Loucy (cell line): ENCODE data around the gene SLC7A8.

Source experiments
- H2AFZ ChIP-seq: fragments of 200-600 bp; sonication (generic); 2 replicates; pipeline ENCODE4 v1.6.0; 2016; ENCODE audit warnings: antibody characterized with exemption, mild to moderate bottlenecking, low read length, moderate library complexity
- H3F3A ChIP-seq: fragments of 200-600 bp; 2 replicates; pipeline ENCODE4 v1.6.0; 2016; ENCODE audit warnings: antibody characterized with exemption, low read depth, mild to moderate bottlenecking
- H3K27me3 ChIP-seq: fragments of 200-600 bp; sonication (generic); 2 replicates; pipeline ENCODE4 v1.6.1; 2014; ENCODE audit warnings: low read length, mild to moderate bottlenecking; ENCODE audit not compliant: insufficient read depth, poor library complexity, severe bottlenecking
- H3K36me3 ChIP-seq: fragments of 200-600 bp; sonication (generic); 2 replicates; pipeline ENCODE4 v1.6.1; 2016; ENCODE audit warnings: low read length; ENCODE audit not compliant: insufficient read depth
- H3K4me1 ChIP-seq: fragments of 200-600 bp; sonication (generic); 2 replicates; pipeline ENCODE4 v1.5.1; 2014; ENCODE audit warnings: low read length, mild to moderate bottlenecking; ENCODE audit not compliant: insufficient read depth, poor library complexity, severe bottlenecking
- H3K4me2 ChIP-seq: fragments of 200-600 bp; sonication (generic); 2 replicates; pipeline ENCODE4 v1.6.0; 2014; ENCODE audit warnings: antibody characterized with exemption, low read length, low read depth, mild to moderate bottlenecking; ENCODE audit not compliant: poor library complexity, severe bottlenecking
- H3K4me3 ChIP-seq: fragments of 200-600 bp; sonication (generic); 2 replicates; pipeline ENCODE4 v1.5.1; 2014; ENCODE audit warnings: low read length, mild to moderate bottlenecking, mixed read lengths; ENCODE audit not compliant: poor library complexity, severe bottlenecking
- H3K79me2 ChIP-seq: fragments of 200-600 bp; sonication (generic); 2 replicates; pipeline ENCODE4 v1.6.1; 2014; ENCODE audit warnings: low read length; ENCODE audit not compliant: insufficient read depth
- H3K9ac ChIP-seq: fragments of 200-600 bp; sonication (generic); 2 replicates; pipeline ENCODE4 v1.6.0; 2014; ENCODE audit warnings: mild to moderate bottlenecking, low read depth, low read length, moderate library complexity; ENCODE audit not compliant: poor library complexity, severe bottlenecking
- H3K9me2 ChIP-seq: fragments of 200-600 bp; sonication (generic); replicated peaks from 2 replicates; pipeline ENCODE4 v1.6.1; 2016; ENCODE audit warnings: low read depth, low read length, mixed read lengths
- H3K9me3 ChIP-seq: fragments of 200-600 bp; sonication (generic); 2 replicates; pipeline ENCODE4 v1.6.1; 2014; ENCODE audit warnings: mild to moderate bottlenecking, antibody characterized with exemption, low read length, low read depth; ENCODE audit not compliant: insufficient read depth
- H4K20me1 ChIP-seq: fragments of 200-600 bp; sonication (generic); 2 replicates; pipeline ENCODE4 v1.6.0; 2014; ENCODE audit warnings: antibody characterized with exemption, low read length, mild to moderate bottlenecking; ENCODE audit not compliant: insufficient read depth, poor library complexity, severe bottlenecking
- EZH2phosphoT487 ChIP-seq: fragments of 200-600 bp; IDR thresholded peaks from 2 replicates; pipeline ENCODE4 v1.6.1; 2018; ENCODE audit warnings: antibody characterized with exemption, mild to moderate bottlenecking, moderate library complexity, borderline replicate concordance
- TF ChIP-seq, protein P1 (sequence below): fragments of 200-600 bp; sonication (generic); conservative IDR thresholded peaks from 2 replicates; pipeline ENCODE4 v1.5.1; 2014; ENCODE audit warnings: mild to moderate bottlenecking, antibody characterized with exemption, low read length

SLC7A8 gene

DNA sequence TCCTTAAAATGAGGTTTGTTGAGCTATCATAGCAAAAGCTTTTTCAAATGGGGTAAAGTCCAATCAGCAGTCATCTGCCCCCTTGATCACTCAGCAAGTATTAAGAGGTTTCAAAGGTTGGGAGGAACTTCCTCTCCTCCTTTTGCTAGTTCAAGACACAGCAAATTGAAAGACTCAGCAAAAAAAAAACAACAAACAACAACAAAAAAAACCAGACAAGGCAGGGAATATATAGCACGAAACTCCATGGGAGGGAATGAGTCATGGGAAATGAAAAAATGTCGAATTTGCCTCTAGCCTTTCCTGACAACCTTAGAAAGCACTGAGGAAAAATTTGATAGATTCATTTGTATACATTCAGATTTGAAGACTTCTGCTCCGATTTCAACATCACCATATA, 1.6 kb upstream of the SLC7A8 start:
- H4K20me1 ChIP-seq = no peaks in the 10 kb centered on the region
- no peak overlapping the region for H3K4me3 ChIP-seq

DNA sequence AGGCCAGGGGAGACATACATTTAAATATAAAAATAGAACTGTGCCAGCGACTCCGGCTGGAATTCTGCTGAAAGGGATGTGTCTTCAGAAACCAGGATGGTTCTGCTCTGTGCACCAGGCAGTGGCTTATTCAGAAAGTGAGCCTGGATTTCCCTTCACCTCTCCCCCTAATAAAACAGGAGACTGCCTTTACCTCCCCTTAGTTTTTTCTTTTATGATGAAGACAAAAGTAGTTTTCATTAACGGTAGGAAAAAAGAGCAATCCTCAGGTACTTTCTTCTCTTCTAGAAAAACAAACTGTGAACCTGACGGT, 346 bp downstream of the SLC7A8 start:
- Histone ChIP-seq H4K20me1 (no peaks in the 10 kb centered on the region), H3F3A (no peaks in the 10 kb centered on the region), H3K79me2 (no peaks in the 10 kb centered on the region), H3K4me1 (no peaks in the 10 kb centered on the region), H3K36me3 (no peaks in the 10 kb centered on the region), H3K9ac (no peak overlapping the region), H3K4me2 (no peak overlapping the region), H2AFZ (peak overlapping the region; percentile 22; the same call in 1 of the 2 replicates), H3K4me3 (no peak overlapping the region), H3K27me3 (no peaks in the 10 kb centered on the region), H3K9me2 (no peaks in the 10 kb centered on the region), H3K9me3 (no peaks in the 10 kb centered on the region)
- TF ChIP-seq EZH2phosphoT487 = no peak
- TF ChIP-seq, protein P1, sequence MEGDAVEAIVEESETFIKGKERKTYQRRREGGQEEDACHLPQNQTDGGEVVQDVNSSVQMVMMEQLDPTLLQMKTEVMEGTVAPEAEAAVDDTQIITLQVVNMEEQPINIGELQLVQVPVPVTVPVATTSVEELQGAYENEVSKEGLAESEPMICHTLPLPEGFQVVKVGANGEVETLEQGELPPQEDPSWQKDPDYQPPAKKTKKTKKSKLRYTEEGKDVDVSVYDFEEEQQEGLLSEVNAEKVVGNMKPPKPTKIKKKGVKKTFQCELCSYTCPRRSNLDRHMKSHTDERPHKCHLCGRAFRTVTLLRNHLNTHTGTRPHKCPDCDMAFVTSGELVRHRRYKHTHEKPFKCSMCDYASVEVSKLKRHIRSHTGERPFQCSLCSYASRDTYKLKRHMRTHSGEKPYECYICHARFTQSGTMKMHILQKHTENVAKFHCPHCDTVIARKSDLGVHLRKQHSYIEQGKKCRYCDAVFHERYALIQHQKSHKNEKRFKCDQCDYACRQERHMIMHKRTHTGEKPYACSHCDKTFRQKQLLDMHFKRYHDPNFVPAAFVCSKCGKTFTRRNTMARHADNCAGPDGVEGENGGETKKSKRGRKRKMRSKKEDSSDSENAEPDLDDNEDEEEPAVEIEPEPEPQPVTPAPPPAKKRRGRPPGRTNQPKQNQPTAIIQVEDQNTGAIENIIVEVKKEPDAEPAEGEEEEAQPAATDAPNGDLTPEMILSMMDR = no peak

More for the DNA sequence above, 1.6 kb upstream of the SLC7A8 start:
- TF ChIP-seq, protein P1 = no peak
- no peak for TF ChIP-seq EZH2phosphoT487
- Histone ChIP-seq H3K9me2 (no peaks in the 10 kb centered on the region), H3F3A (no peaks in the 10 kb centered on the region), H3K36me3 (no peaks in the 10 kb centered on the region), H3K27me3 (no peaks in the 10 kb centered on the region), H2AFZ (no peak overlapping the region), H3K4me2 (no peak overlapping the region), H3K79me2 (no peaks in the 10 kb centered on the region), H3K4me1 (no peaks in the 10 kb centered on the region), H3K9ac (no peak overlapping the region), H3K9me3 (no peaks in the 10 kb centered on the region)

DNA sequence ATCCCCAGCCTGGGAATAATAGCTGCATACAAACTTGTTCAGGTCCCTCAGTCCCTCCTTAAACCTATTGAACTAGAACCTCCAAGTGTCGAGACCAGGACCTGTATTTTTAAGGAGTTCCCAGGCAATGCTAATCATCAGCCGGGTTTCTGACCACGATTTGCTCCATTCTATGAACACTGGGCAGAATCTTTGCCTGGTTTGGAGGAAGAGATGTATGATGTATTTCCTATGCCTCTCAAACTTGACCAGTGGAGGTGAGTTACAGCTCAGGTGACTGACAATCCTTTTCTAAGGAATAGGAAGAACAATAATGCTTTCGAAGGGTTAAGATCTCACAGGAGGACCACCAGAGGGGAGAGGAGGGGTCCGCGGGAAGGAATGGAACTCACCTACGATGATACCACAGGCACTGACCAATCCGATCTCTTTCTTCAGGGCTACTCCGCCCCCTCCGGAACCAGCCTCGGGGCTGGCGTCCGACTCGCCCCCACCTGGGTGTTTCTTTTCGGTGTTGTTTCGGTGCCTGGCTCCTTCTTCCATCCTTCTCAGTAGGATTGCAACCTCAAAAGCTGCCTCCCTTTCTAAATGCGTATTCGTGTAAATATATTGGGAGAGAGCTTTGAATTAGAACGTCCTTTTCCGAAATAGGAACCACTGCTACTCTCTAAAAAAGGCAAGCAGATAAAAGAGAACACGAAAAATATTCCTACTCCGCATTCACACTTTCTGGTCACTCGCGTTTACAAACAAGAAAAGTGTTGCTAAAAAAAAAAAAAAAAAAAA, 895 bp downstream of the SLC7A8 start:
- H3K4me2 ChIP-seq = no peak overlapping the region
- H3K36me3 ChIP-seq = no peaks in the 10 kb centered on the region
- H3K79me2 ChIP-seq = no peaks in the 10 kb centered on the region
- TF ChIP-seq EZH2phosphoT487 = no peak
- TF ChIP-seq, protein P1 = no peak
- peaks cover under 1% of the 10 kb centered on the region for H3K4me1 ChIP-seq
- H3K9me2 ChIP-seq = no peaks in the 10 kb centered on the region
- H3K9ac ChIP-seq = no peak overlapping the region
- no peaks in the 10 kb centered on the region for H3F3A ChIP-seq
- no peaks in the 10 kb centered on the region for H4K20me1 ChIP-seq
- no peaks in the 10 kb centered on the region for H3K9me3 ChIP-seq
- H3K4me3 ChIP-seq = no peak overlapping the region
- H2AFZ ChIP-seq = no peak overlapping the region
- no peaks in the 10 kb centered on the region for H3K27me3 ChIP-seq
